Bronchial epithelial cell (primary cell): Measurements from ENCODE around the gene KCNK10. TPM values are rescaled to one million over a fixed set of nuclear protein-coding genes. Genes with fewer than 3 reads are reported as not detected.

Source experiments
- DNase-seq: peaks from one replicate; pipeline ENCODE4 v3.0.0-alpha.2; 2010; ENCODE audit warnings: low read depth
- FAIRE-seq: peaks from 2 replicates; lab custom pipeline; 2011; peaks lifted over from hg19 to GRCh38; lab: Jason Lieb, UNC
- H3K27me3 ChIP-seq: 2 replicates; pipeline ENCODE4 v1.5.1; 2011; ENCODE audit warnings: low read length; ENCODE audit not compliant: control insufficient read depth, insufficient read depth
- H3K36me3 ChIP-seq: 2 replicates; pipeline ENCODE4 v1.5.1; 2011; ENCODE audit warnings: low read length; ENCODE audit not compliant: control insufficient read depth, insufficient read depth
- H3K4me3 ChIP-seq: 2 replicates; pipeline ENCODE4 v1.5.1; 2011; ENCODE audit warnings: mild to moderate bottlenecking, low read depth, low read length, control low read depth
- CTCF ChIP-seq: IDR thresholded peaks from 2 replicates; pipeline ENCODE4 v1.5.1; 2011; ENCODE audit warnings: mild to moderate bottlenecking, moderate library complexity, low read length, control low read depth, inconsistent platforms; ENCODE audit not compliant: insufficient read depth, severe bottlenecking
- total RNA-seq: library from RNA; depleted of rRNA; stranded (reverse); fragments of >200 nt; gene quantifications from 2 replicates; pipeline ENCODE4 v1.2.1, GENCODE V29; 2014

The KCNK10 gene
- total RNA-seq, 1 donor from 2014 or later: not detected

DNA sequence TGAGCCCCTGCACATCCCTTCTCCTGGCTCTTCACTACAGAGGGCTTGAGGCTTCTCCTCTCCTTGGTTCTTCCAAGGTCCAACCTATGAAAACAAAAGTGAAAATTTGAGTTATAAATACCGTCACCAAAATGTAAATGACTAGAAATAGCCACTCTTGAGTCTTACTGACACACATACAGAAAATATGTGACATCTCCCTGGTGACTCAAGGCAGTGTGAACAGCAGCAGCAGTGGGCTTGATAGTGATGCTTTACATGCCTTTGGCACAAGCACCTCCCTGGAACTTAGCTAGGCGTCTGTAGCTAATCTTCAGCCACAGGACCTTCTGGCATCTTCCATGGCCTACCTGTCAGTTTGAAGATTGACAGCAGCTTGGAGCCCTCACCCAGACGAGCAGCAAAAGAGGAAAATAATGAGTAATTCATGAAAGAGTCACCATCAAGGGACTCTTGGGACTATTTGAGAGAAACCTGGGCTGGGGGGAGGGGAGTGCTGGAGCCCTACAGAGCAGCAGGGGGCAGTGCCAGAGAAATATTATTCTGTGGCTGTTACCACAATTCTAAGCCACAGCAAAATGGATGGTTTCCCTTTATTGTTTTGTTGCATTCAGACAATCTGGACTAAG, 158.0 kb downstream of the KCNK10 start:
- Histone ChIP-seq H3K27me3 (no peaks in the 10 kb centered on the region), H3K4me3 (no peak overlapping the region), H3K36me3 (no peaks in the 10 kb centered on the region)
- no peak for TF ChIP-seq CTCF
- DNase-seq (no peak), FAIRE-seq (no peak)

- Histone ChIP-seq H3K27me3 (no peaks in the 10 kb centered on the region), H3K4me3 (no peak overlapping the region), H3K36me3 (no peaks in the 10 kb centered on the region)
- no peak for DNase-seq
- FAIRE-seq: no peak
- no peak for TF ChIP-seq CTCF
Measured at GRCh38 chr14:88163731-88164255, 159.3 kb downstream of the KCNK10 start.

DNA sequence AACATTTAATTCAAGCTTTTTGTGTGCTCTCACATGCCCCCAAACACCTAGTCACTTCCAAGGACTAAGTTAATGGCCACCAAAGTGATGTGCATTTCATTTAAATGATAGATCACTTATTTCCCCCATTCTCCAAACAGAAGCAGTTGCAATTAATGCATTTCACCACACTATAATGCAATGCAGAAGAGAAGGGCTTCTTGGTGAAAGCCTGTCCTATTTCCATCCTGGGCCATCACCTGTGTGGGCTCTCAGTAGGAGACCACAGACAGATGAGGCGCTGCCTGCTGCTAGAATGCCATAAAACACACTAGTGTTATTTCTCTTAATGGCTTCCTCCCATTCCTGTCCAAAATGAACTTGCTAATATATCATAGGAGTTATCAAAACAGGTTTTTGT, 166.9 kb downstream of the KCNK10 start:
- FAIRE-seq (no peak), DNase-seq (no peak)
- Histone ChIP-seq H3K36me3 (no peaks in the 10 kb centered on the region), H3K4me3 (no peak overlapping the region), H3K27me3 (no peaks in the 10 kb centered on the region)
- no peak for TF ChIP-seq CTCF

DNA sequence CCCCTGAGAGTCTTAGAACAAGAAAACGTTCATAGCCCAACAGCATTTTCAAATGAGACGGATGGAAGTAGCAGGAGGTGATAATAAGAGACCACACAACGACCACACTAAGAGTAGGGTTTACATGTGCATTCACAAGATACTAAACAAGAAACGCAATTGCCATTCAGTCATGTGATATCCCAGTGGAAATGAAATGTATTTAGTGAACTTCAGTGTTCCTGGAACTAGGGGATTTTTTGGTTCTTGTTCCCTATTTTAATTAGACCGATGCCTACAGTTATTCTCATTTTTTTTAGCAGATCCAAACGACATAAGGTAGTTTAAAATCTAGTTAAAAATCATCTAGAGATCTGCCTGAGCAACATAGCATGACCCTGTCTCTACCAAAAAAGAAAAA, 168.1 kb downstream of the KCNK10 start:
- H3K36me3 ChIP-seq: no peaks in the 10 kb centered on the region
- DNase-seq (no peak), FAIRE-seq (no peak)
- TF ChIP-seq CTCF: no peak
- no peaks in the 10 kb centered on the region for H3K27me3 ChIP-seq
- H3K4me3 ChIP-seq: no peak overlapping the region

DNA sequence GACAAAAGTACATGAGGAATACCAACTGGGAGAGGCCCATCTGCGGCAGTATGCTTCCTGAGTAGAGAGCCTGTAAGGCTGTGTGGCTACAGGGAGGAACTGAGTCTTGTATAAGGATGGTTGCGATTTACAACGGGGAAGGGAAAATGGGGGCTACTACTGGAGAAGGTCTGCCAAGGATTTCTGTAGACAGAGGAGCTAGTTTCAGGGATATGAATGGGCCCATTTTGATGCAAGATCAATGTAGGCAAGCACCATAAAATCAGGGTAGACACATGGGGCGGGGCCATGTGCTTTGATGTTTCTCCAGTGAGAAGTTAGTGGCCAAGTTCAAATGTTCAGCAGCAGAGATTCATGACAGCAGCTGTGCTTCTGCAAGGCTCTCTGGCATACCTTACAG, 168.7 kb downstream of the KCNK10 start:
- no peak for FAIRE-seq
- no peak for DNase-seq
- Histone ChIP-seq H3K27me3 (no peaks in the 10 kb centered on the region), H3K4me3 (no peak overlapping the region), H3K36me3 (no peaks in the 10 kb centered on the region)
- TF ChIP-seq CTCF: no peak
